ENCODE results near the gene PROX1.

PROX1 gene

DNA sequence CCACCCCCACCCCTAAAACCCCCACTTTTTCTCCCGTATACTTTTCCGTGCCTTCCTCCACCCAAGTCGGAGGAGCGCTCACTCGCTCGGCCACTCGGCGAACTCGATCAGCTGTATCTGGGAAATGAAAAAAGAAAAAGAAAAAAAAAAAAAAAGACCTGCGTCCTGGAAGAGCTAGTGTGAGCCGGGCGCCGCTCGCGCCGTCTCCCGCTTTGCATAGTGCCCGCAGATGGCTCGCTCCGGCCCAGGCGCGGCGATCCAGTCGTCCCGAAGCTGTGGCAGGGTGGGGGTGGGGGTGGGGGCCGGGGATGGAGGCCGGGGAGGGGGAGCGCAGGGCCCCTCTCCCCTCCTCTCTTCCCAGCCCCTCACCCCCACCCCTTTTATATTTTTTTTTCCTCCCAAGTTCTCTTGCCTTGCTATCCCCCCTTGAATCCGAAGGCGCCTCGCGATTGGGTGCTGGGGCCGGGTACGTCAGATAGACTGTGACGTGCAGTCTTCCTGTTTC is 299 bp upstream of the PROX1 start:
- Histone ChIP-seq H3K9me3 (ENCODE audit: low read length) (no peaks in the 10 kb centered on the region), H3K4me1 (ENCODE audit: insufficient read depth, low read length, severe bottlenecking) (peaks cover 37% of the 10 kb centered on the region), H3K4me2 (ENCODE audit: low read length) (peak overlapping the region; percentile 85), H3K9me2 (ENCODE audit: low read depth, low read length) (no peaks in the 10 kb centered on the region), H3K79me2 (ENCODE audit: insufficient read depth, low read length) (peaks cover 19% of the 10 kb centered on the region), H3F3A (ENCODE audit: insufficient read depth, low read length) (no peaks in the 10 kb centered on the region), H2AFZ (ENCODE audit: low read length) (no peak overlapping the region), H3K4me3 (ENCODE audit: low read depth, low read length, poor library complexity, severe bottlenecking) (peak overlapping the region; percentile 72), H3K9ac (ENCODE audit: low read length) (peak overlapping the region; percentile 85), H3K27ac (ENCODE audit: low read depth, low read length, poor library complexity, severe bottlenecking) (peak overlapping the region; percentile 93), H3K36me3 (ENCODE audit: insufficient read depth, low read length) (no peaks in the 10 kb centered on the region), H4K20me1 (ENCODE audit: insufficient read depth, low read length) (no peaks in the 10 kb centered on the region), H3K27me3 (ENCODE audit: insufficient read depth, low read length) (no peaks in the 10 kb centered on the region; the same call in 1 of the 2 replicates)
- no peak for TF ChIP-seq EZH2 (IDR thresholded peaks at IDR 0.05; ENCODE audit: borderline replicate concordance, low read length)
- TF ChIP-seq, protein P1, sequence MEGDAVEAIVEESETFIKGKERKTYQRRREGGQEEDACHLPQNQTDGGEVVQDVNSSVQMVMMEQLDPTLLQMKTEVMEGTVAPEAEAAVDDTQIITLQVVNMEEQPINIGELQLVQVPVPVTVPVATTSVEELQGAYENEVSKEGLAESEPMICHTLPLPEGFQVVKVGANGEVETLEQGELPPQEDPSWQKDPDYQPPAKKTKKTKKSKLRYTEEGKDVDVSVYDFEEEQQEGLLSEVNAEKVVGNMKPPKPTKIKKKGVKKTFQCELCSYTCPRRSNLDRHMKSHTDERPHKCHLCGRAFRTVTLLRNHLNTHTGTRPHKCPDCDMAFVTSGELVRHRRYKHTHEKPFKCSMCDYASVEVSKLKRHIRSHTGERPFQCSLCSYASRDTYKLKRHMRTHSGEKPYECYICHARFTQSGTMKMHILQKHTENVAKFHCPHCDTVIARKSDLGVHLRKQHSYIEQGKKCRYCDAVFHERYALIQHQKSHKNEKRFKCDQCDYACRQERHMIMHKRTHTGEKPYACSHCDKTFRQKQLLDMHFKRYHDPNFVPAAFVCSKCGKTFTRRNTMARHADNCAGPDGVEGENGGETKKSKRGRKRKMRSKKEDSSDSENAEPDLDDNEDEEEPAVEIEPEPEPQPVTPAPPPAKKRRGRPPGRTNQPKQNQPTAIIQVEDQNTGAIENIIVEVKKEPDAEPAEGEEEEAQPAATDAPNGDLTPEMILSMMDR (IDR thresholded peaks at IDR 0.05; ENCODE audit: low read length), result no peak

DNA sequence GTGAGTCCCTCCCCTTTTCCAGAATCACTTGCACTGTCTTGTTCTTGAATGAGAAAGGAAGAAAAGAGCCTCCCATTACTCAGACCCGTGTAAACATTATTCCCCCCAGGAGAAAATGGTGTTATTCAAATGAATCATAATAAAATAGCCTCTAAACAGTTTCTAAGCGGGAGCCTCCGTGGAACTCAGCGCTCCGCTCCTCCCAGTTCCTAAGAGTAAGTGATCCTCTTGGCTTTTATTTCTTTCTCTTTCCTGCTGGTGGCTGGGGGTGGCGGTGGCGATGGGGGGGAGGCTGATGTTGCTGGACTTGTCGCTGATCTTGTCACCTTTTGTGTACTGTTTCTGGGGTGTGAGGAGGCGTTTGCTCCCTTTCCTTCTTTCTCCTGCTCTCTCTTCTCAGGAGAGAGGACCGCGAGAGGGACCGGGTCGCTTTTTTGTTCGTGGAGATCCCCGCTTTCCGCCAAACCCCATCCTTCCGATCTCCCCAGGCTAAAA is 781 bp downstream of the PROX1 start:
- Histone ChIP-seq H3K4me2 (ENCODE audit: low read length) (peak overlapping the region; percentile 85), H3K9me2 (ENCODE audit: low read depth, low read length) (no peaks in the 10 kb centered on the region), H3K79me2 (ENCODE audit: insufficient read depth, low read length) (peaks cover 30% of the 10 kb centered on the region), H2AFZ (ENCODE audit: low read length) (peak overlapping the region; percentile 9; the same call in 1 of the 2 replicates), H3K4me1 (ENCODE audit: insufficient read depth, low read length, severe bottlenecking) (peaks cover 37% of the 10 kb centered on the region), H3K27me3 (ENCODE audit: insufficient read depth, low read length) (no peaks in the 10 kb centered on the region; the same call in 1 of the 2 replicates), H3K9me3 (ENCODE audit: low read length) (no peaks in the 10 kb centered on the region), H3K9ac (ENCODE audit: low read length) (peak overlapping the region; percentile 85), H3K27ac (ENCODE audit: low read depth, low read length, poor library complexity, severe bottlenecking) (peak overlapping the region; percentile 93), H3K4me3 (ENCODE audit: low read depth, low read length, poor library complexity, severe bottlenecking) (peak overlapping the region; percentile 72), H3F3A (ENCODE audit: insufficient read depth, low read length) (no peaks in the 10 kb centered on the region), H4K20me1 (ENCODE audit: insufficient read depth, low read length) (no peaks in the 10 kb centered on the region), H3K36me3 (ENCODE audit: insufficient read depth, low read length) (no peaks in the 10 kb centered on the region)
- TF ChIP-seq EZH2 (IDR thresholded peaks at IDR 0.05; ENCODE audit: borderline replicate concordance, low read length), result no peak
- TF ChIP-seq, protein P1 (IDR thresholded peaks at IDR 0.05; ENCODE audit: low read length), result no peak

DNA sequence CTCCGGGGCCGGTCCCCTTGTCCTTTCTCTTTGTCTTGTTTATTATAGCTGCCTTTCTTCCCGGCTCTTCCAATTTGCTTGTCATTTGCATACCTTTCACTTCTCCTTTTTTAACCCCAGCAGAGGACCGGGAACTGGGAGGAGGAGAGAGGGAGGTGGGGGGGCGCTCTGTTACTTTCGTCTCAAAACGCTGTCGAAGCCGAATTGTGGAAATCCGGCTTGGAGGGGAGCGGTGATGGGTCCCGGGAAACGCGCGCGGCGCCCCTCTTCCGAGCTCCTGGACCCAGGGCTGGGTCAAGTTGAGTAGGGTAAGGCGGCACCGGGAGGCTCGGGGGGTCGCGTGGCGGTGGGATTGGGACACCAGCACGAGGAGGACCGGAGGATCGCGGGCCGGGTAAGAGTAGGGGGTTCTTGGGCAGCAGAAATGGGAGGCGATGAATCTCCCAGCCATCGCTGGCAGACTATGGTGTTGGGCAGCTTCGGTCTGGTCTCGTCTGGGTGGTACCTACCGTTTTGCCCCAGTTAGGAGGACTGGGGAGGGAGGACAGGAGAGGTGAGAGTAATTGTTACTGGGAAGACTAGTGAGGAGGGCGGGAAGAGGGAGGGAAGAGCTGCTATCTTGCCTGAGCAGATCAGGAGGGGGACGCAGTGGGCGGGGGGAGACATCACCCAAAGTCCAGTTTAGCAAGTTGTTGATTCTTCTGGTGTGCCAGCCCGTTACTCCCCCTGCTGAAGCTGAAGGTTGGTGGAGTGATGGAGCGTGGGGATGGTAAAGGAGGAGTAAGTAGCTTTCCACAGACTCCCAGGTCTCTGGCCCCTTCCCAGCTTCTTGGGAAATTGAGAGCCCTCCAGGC is 1.5 kb downstream of the PROX1 start:
- peaks cover 32% of the 10 kb centered on the region for H3K79me2 ChIP-seq (ENCODE audit: insufficient read depth, low read length)
- no peaks in the 10 kb centered on the region for H3K36me3 ChIP-seq (ENCODE audit: insufficient read depth, low read length)

More for the DNA sequence above, 1.5 kb downstream of the PROX1 start:
- H3K4me2 ChIP-seq (ENCODE audit: low read length), result peak overlapping the region; percentile 85
- TF ChIP-seq EZH2 (IDR thresholded peaks at IDR 0.05; ENCODE audit: borderline replicate concordance, low read length), result no peak
- peaks cover 41% of the 10 kb centered on the region for H3K4me1 ChIP-seq (ENCODE audit: insufficient read depth, low read length, severe bottlenecking)
- H3K9me3 ChIP-seq (ENCODE audit: low read length), result no peaks in the 10 kb centered on the region
- peak overlapping the region; percentile 72 for H3K4me3 ChIP-seq (ENCODE audit: low read depth, low read length, poor library complexity, severe bottlenecking)
- no peaks in the 10 kb centered on the region for H3K9me2 ChIP-seq (ENCODE audit: low read depth, low read length)
- H4K20me1 ChIP-seq (ENCODE audit: insufficient read depth, low read length), result no peaks in the 10 kb centered on the region
- peak overlapping the region; percentile 85 for H3K9ac ChIP-seq (ENCODE audit: low read length)
- no peaks in the 10 kb centered on the region; the same call in 1 of the 2 replicates for H3K27me3 ChIP-seq (ENCODE audit: insufficient read depth, low read length)
- no peak overlapping the region for H2AFZ ChIP-seq (ENCODE audit: low read length)
- no peaks in the 10 kb centered on the region for H3F3A ChIP-seq (ENCODE audit: insufficient read depth, low read length)
- H3K27ac ChIP-seq (ENCODE audit: low read depth, low read length, poor library complexity, severe bottlenecking), result peak overlapping the region; percentile 93
